GM12891 (cell line): Measurements from ENCODE around the gene ERVV-1.
A peak's percentile ranks its signal among the peaks of the same experiment; 100 is the strongest.

Experiments
- DNase-seq: peaks from one replicate; pipeline ENCODE4 v3.0.0; 2011; ENCODE audit warnings: low spot score; ENCODE audit not compliant: insufficient read length
- FAIRE-seq: peaks from 2 replicates; lab custom pipeline; 2011; peaks lifted over from hg19 to GRCh38; lab: Jason Lieb, UNC
- PAX5 ChIP-seq: IDR thresholded peaks from 2 replicates; pipeline ENCODE4 v1.6.1; 2011; ENCODE audit warnings: low read length, moderate library complexity, mild to moderate bottlenecking; ENCODE audit not compliant: insufficient read depth, severe bottlenecking
- POLR2A ChIP-seq: IDR thresholded peaks from 2 replicates; pipeline ENCODE4 v1.6.1; 2011; ENCODE audit warnings: low read depth, low read length, control low read depth
- POLR2AphosphoS5 ChIP-seq: IDR thresholded peaks from 2 replicates; pipeline ENCODE4 v1.6.1; 2011; ENCODE audit warnings: low read depth, low read length, control low read depth
- POU2F2 ChIP-seq: IDR thresholded peaks from 2 replicates; pipeline ENCODE4 v1.6.1; 2011; ENCODE audit warnings: low read depth, mild to moderate bottlenecking, control low read depth, low read length, moderate library complexity
- SPI1 ChIP-seq: IDR thresholded peaks from 2 replicates; pipeline ENCODE4 v1.6.1; 2011; ENCODE audit warnings: low read depth, low read length, control low read depth
- TAF1 ChIP-seq: IDR thresholded peaks from 2 replicates; pipeline ENCODE4 v1.6.1; 2011; ENCODE audit warnings: low read depth, low read length, control low read depth

Gene ERVV-1

GRCh38 chr19:52993342-52994178 is 20.2 kb upstream of the ERVV-1 start:
- FAIRE-seq = peak; percentile 59

GRCh38 chr19:52995711-52996110 is 18.0 kb upstream of the ERVV-1 start:
- no peak for DNase-seq
- no peak for FAIRE-seq
- TF ChIP-seq POLR2A (no peak), PAX5 (no peak), TAF1 (no peak), POLR2AphosphoS5 (no peak), SPI1 (no peak), POU2F2 (no peak)

More at GRCh38 chr19:52993342-52994178, 20.2 kb upstream of the ERVV-1 start:
- TF ChIP-seq POLR2A (no peak), POU2F2 (no peak), TAF1 (no peak), POLR2AphosphoS5 (no peak), PAX5 (no peak), SPI1 (no peak)
- DNase-seq = peak; percentile 61

GRCh38 chr19:52997975-52998374 is 15.7 kb upstream of the ERVV-1 start:
- FAIRE-seq = no peak
- no peak for DNase-seq

GRCh38 chr19:53002479-53002878 is 11.2 kb upstream of the ERVV-1 start:
- TF ChIP-seq SPI1 = no peak
- no peak for TF ChIP-seq POLR2AphosphoS5
- no peak for TF ChIP-seq POU2F2
- TF ChIP-seq POLR2A = no peak
- no peak for TF ChIP-seq PAX5
- no peak for TF ChIP-seq TAF1
- DNase-seq = no peak
- FAIRE-seq = no peak

More at GRCh38 chr19:52997975-52998374, 15.7 kb upstream of the ERVV-1 start:
- TF ChIP-seq SPI1 (no peak), POLR2AphosphoS5 (no peak), PAX5 (no peak), TAF1 (no peak), POU2F2 (no peak), POLR2A (no peak)

- no peak for TF ChIP-seq POU2F2
- no peak for TF ChIP-seq POLR2A
- DNase-seq = no peak
- no peak for FAIRE-seq
Measured at GRCh38 chr19:53004242-53004641, 9.5 kb upstream of the ERVV-1 start.

- FAIRE-seq (no peak), DNase-seq (no peak)
- TF ChIP-seq TAF1 (no peak), POU2F2 (no peak), POLR2A (no peak), PAX5 (no peak), POLR2AphosphoS5 (no peak), SPI1 (no peak)
Measured at GRCh38 chr19:53007200-53007599, 6.5 kb upstream of the ERVV-1 start.

GRCh38 chr19:53007606-53008005 is 6.1 kb upstream of the ERVV-1 start:
- no peak for TF ChIP-seq TAF1
- no peak for TF ChIP-seq SPI1
- no peak for TF ChIP-seq POLR2A
- TF ChIP-seq PAX5 = no peak
- no peak for TF ChIP-seq POU2F2
- TF ChIP-seq POLR2AphosphoS5 = no peak
- DNase-seq (no peak), FAIRE-seq (no peak)

GRCh38 chr19:53008061-53008778 is 5.5 kb upstream of the ERVV-1 start:
- FAIRE-seq = no peak
- no peak for DNase-seq
- TF ChIP-seq POLR2A (no peak), POLR2AphosphoS5 (no peak), POU2F2 (no peak), SPI1 (no peak), PAX5 (no peak), TAF1 (no peak)

- no peak for DNase-seq
- TF ChIP-seq PAX5 = no peak
- no peak for TF ChIP-seq POLR2A
- no peak for TF ChIP-seq POU2F2
- no peak for TF ChIP-seq TAF1
- TF ChIP-seq SPI1 = no peak
- no peak for TF ChIP-seq POLR2AphosphoS5
- FAIRE-seq = no peak
Measured at GRCh38 chr19:53010494-53010893, 3.2 kb upstream of the ERVV-1 start.
